Breast epithelium (tissue), 4 donors: ENCODE results near the gene RUNX3. TPM values are rescaled to one million over a fixed set of nuclear protein-coding genes. Genes with fewer than 3 reads are reported as not detected.
A peak's percentile ranks its signal among the peaks of the same experiment; 100 is the strongest.

Source experiments
- DNase-seq, 2 donors: peaks; one replicate each; pipeline ENCODE4 v3.0.0-alpha.2; 2019; ENCODE audit warnings: low spot score in 2 of 2
- H3K27ac ChIP-seq, 2 donors: fragments of 200-600 bp; sonication (generic) in 1 of 2; one replicate each; pipeline ENCODE4 v1.5.1; 2016 to 2019; ENCODE audit warnings: mild to moderate bottlenecking in 1 of 2
- H3K27me3 ChIP-seq, 2 donors: fragments of 200-600 bp; sonication (generic) in 1 of 2; one replicate each; pipeline versions ENCODE4 v1.5.1 to v1.6.0; 2017 to 2019; ENCODE audit warnings: control low read depth in 1 of 2, mild to moderate bottlenecking in 1 of 2
- H3K36me3 ChIP-seq: fragments of 200-600 bp; one replicate; pipeline ENCODE4 v1.5.1; 2019
- H3K4me1 ChIP-seq, 2 donors: fragments of 200-600 bp; sonication (generic); one replicate each; pipeline ENCODE4 v1.5.1; 2016 to 2019; ENCODE audit warnings: control low read depth in 1 of 2
- H3K4me3 ChIP-seq, 3 donors: fragments of 200-600 bp; sonication (generic); 1 replicate in 2 of 3; 2 replicates in 1 of 3; pipeline ENCODE4 v1.5.1; 2016 to 2019; ENCODE audit warnings: mild to moderate bottlenecking in 3 of 3, moderate library complexity in 2 of 3
- H3K9me3 ChIP-seq, 2 donors: fragments of 200-600 bp; sonication (generic) in 1 of 2; one replicate each; pipeline ENCODE4 v1.5.1; 2016 to 2019; ENCODE audit warnings: control low read depth in 1 of 2
- POLR2A ChIP-seq: fragments of 450-650 bp; IDR thresholded peaks from one replicate; pipeline ENCODE4 v1.6.1; 2016; ENCODE audit warnings: antibody characterized with exemption, mild to moderate bottlenecking, moderate library complexity
- POLR2AphosphoS5 ChIP-seq, 3 donors: sonication (generic); formaldehyde crosslinking; IDR thresholded peaks; one replicate each; pipeline ENCODE4 v1.6.1; 2017; ENCODE audit warnings: antibody characterized with exemption in 3 of 3
- intact Hi-C: fragments of 100-400 bp; cut with DNase I; formaldehyde crosslinking; loops from one replicate; pipeline ENCODE4 v1.15.1; 2023; ENCODE audit warnings: low total_unique reads
- total RNA-seq, 3 donors: library from RNA; depleted of rRNA; stranded (reverse); fragments of >200 nt; gene quantifications; one replicate each; pipeline ENCODE4 v1.1.0, GENCODE V29; 2016
- TF ChIP-seq, protein P1 (sequence below), 3 donors: fragments of 450-650 bp; IDR thresholded peaks; one replicate each; pipeline ENCODE4 v1.5.1; 2016 to 2017; ENCODE audit warnings: antibody characterized with exemption in 3 of 3, mild to moderate bottlenecking in 3 of 3, moderate library complexity in 3 of 3

Gene RUNX3
- total RNA-seq, 3 donors from 2014 or later, result 1.9 to 9.1 (median 5.6) TPM

GRCh38 chr1:24932725-24933294, 2.7 kb upstream of the RUNX3 start:
- peak overlapping the region in 1 of 3 donors; percentile 59 for H3K4me3 ChIP-seq
- TF ChIP-seq POLR2A (no peak), POLR2AphosphoS5 (IDR thresholded peaks at IDR 0.05) (no peak)
- TF ChIP-seq, protein P1, sequence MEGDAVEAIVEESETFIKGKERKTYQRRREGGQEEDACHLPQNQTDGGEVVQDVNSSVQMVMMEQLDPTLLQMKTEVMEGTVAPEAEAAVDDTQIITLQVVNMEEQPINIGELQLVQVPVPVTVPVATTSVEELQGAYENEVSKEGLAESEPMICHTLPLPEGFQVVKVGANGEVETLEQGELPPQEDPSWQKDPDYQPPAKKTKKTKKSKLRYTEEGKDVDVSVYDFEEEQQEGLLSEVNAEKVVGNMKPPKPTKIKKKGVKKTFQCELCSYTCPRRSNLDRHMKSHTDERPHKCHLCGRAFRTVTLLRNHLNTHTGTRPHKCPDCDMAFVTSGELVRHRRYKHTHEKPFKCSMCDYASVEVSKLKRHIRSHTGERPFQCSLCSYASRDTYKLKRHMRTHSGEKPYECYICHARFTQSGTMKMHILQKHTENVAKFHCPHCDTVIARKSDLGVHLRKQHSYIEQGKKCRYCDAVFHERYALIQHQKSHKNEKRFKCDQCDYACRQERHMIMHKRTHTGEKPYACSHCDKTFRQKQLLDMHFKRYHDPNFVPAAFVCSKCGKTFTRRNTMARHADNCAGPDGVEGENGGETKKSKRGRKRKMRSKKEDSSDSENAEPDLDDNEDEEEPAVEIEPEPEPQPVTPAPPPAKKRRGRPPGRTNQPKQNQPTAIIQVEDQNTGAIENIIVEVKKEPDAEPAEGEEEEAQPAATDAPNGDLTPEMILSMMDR (IDR thresholded peaks at IDR 0.05), result no peak
- peaks cover 6 to 61% of the 10 kb centered on the region in 2 donors for H3K27me3 ChIP-seq

DNA sequence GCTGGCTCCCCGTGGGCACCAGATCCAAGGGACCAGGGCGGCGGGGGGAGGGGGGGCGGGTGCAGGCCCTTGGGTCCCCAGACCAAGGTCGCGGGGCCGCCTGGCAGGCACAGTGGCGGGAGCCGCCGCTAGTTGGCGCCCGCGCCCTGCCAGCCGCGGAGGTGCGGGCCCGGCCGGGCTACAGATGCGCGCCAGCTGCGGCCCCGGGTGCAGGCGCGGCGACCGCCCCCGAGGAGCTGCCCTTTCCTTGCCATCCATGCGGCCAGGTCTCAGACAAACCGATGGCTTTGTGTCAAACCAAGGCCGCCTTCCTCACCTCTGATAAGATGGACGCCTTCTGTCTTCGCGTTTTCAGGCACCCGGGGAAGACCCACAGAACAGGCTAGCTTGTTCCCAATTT, 2.2 kb upstream of the RUNX3 start:
- Histone ChIP-seq H3K4me3 (peak overlapping the region in 2 of 3 donors; percentile 35 to 59), H3K9me3 (no peaks in the 10 kb centered on the region), H3K27me3 (peaks cover 6 to 64% of the 10 kb centered on the region in 2 donors), H3K4me1 (no peaks in the 10 kb centered on the region), H3K36me3 (no peaks in the 10 kb centered on the region), H3K27ac (no peak overlapping the region)
- no peak for DNase-seq
- TF ChIP-seq, protein P1 (IDR thresholded peaks at IDR 0.05), result peak in 1 of 3 donors; percentile 39
- no peak for TF ChIP-seq POLR2A
- intact Hi-C loops, result no loop called here

More at GRCh38 chr1:24932725-24933294, 2.7 kb upstream of the RUNX3 start:
- Histone ChIP-seq H3K4me1 (no peaks in the 10 kb centered on the region), H3K27ac (no peak overlapping the region), H3K36me3 (no peaks in the 10 kb centered on the region), H3K9me3 (no peaks in the 10 kb centered on the region)
- intact Hi-C loops, result no loop called here
- DNase-seq, result no peak

- DNase-seq, result no peak
These were observed 1.6 kb upstream of the RUNX3 start for GRCh38 chr1:24931468-24932231.

DNA sequence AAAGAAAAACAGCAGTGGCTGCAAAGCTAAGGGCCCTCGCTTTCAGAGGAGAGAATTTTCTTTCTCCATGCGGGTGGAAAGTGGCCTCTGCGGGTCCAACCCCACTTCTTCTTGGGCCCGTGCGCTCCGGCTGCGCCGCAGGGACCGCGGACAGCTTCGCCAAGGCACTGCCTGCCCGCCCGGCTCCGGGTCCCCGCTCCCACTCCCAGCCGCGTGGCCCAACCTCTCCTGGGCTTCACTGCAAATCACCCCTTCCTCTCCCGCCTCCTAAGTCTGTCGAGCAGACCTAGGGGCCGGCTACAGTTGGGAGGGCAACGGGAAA, 1.0 kb upstream of the RUNX3 start:
- TF ChIP-seq POLR2AphosphoS5 (IDR thresholded peaks at IDR 0.05) (no peak), POLR2A (no peak)
- TF ChIP-seq, protein P1 (IDR thresholded peaks at IDR 0.05), result no peak
- DNase-seq, result no peak
- Histone ChIP-seq H3K36me3 (no peaks in the 10 kb centered on the region), H3K27me3 (peaks cover 6 to 72% of the 10 kb centered on the region in 2 donors), H3K4me1 (no peaks in the 10 kb centered on the region), H3K9me3 (no peaks in the 10 kb centered on the region), H3K27ac (no peak overlapping the region), H3K4me3 (no peak overlapping the region)
- intact Hi-C loops, result no loop called here

More at GRCh38 chr1:24931468-24932231, 1.6 kb upstream of the RUNX3 start:
- Histone ChIP-seq H3K27ac (no peak overlapping the region), H3K9me3 (no peaks in the 10 kb centered on the region), H3K27me3 (peaks cover 6 to 70% of the 10 kb centered on the region in 2 donors), H3K4me1 (no peaks in the 10 kb centered on the region), H3K36me3 (no peaks in the 10 kb centered on the region), H3K4me3 (peak overlapping the region in 2 of 3 donors; percentile 35 to 59)
- intact Hi-C loops, result no loop called here
- TF ChIP-seq POLR2A (no peak), POLR2AphosphoS5 (IDR thresholded peaks at IDR 0.05) (no peak)
- TF ChIP-seq, protein P1 (IDR thresholded peaks at IDR 0.05), result no peak
